Measurements from ENCODE around the gene FZD7.

The FZD7 gene

GRCh38 chr2:202072226-202072625, 38.6 kb downstream of the FZD7 start:
- DNase-seq = no peak

GRCh38 chr2:202072737-202073401, 39.2 kb downstream of the FZD7 start, which contains the start of gene KIAA2012:
TSS of gene KIAA2012 (plus strand) at chr2:202073255. CDS start at chr2:202073628, 373 bp downstream.
- no peak for DNase-seq

GRCh38 chr2:202074324-202074723, 40.7 kb downstream of the FZD7 start:
- DNase-seq = no peak

- no peak for DNase-seq
These were observed 45.7 kb downstream of the FZD7 start for GRCh38 chr2:202079310-202079709.

- DNase-seq = no peak
These were observed 50.6 kb downstream of the FZD7 start for GRCh38 chr2:202084265-202084664.

Data from CD4-positive, alpha-beta T cell treated with Interleukin-21 for 1 hour (primary cell).